HEK293 (cell line): ENCODE data around the gene NTRK3.

Experiments used
- SP2 ChIP-seq: fragments of 450-650 bp; formaldehyde crosslinking; IDR thresholded peaks from 2 replicates; pipeline ENCODE4 v1.5.1; 2016; ENCODE audit warnings: missing biosample characterization, missing genetic modification characterization
- ZNF132 ChIP-seq: fragments of 450-650 bp; formaldehyde crosslinking; IDR thresholded peaks from 2 replicates; pipeline ENCODE4 v1.5.1; 2017; ENCODE audit warnings: missing biosample characterization, missing genetic modification characterization, borderline replicate concordance
- ZNF311 ChIP-seq: fragments of 450-650 bp; formaldehyde crosslinking; IDR thresholded peaks from 2 replicates; pipeline ENCODE4 v1.5.1; 2017; ENCODE audit warnings: missing biosample characterization, missing genetic modification characterization, borderline replicate concordance
- TF ChIP-seq, protein P1 (sequence below): fragments of 450-650 bp; formaldehyde crosslinking; IDR thresholded peaks from 2 replicates; pipeline ENCODE4 v1.5.1; 2016; ENCODE audit warnings: missing biosample characterization, missing genetic modification characterization
- TF ChIP-seq, protein P2 (sequence below): sonication (generic); formaldehyde crosslinking; IDR thresholded peaks from 2 replicates; pipeline ENCODE4 v1.8.1; 2022; ENCODE audit warnings: mild to moderate bottlenecking, moderate library complexity, missing genetic modification reagents

GRCh38 chr15:88258093-88258641, 1.6 kb upstream of the NTRK3 start:
- no peak for TF ChIP-seq SP2 (tag by site-specific recombination)
- TF ChIP-seq ZNF311: no peak
- TF ChIP-seq, protein P1, sequence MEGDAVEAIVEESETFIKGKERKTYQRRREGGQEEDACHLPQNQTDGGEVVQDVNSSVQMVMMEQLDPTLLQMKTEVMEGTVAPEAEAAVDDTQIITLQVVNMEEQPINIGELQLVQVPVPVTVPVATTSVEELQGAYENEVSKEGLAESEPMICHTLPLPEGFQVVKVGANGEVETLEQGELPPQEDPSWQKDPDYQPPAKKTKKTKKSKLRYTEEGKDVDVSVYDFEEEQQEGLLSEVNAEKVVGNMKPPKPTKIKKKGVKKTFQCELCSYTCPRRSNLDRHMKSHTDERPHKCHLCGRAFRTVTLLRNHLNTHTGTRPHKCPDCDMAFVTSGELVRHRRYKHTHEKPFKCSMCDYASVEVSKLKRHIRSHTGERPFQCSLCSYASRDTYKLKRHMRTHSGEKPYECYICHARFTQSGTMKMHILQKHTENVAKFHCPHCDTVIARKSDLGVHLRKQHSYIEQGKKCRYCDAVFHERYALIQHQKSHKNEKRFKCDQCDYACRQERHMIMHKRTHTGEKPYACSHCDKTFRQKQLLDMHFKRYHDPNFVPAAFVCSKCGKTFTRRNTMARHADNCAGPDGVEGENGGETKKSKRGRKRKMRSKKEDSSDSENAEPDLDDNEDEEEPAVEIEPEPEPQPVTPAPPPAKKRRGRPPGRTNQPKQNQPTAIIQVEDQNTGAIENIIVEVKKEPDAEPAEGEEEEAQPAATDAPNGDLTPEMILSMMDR (tag by site-specific recombination): no peak
- TF ChIP-seq ZNF132 (tag by site-specific recombination): no peak
- TF ChIP-seq, protein P2, sequence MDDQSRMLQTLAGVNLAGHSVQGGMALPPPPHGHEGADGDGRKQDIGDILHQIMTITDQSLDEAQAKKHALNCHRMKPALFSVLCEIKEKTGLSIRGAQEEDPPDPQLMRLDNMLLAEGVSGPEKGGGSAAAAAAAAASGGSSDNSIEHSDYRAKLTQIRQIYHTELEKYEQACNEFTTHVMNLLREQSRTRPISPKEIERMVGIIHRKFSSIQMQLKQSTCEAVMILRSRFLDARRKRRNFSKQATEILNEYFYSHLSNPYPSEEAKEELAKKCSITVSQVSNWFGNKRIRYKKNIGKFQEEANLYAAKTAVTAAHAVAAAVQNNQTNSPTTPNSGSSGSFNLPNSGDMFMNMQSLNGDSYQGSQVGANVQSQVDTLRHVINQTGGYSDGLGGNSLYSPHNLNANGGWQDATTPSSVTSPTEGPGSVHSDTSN: no peak
